Stomach (tissue), 9 donors: ENCODE measurements around the gene C2CD4C. TPM values are rescaled to one million over a fixed set of nuclear protein-coding genes. Genes with fewer than 3 reads are reported as not detected.
"Not testable (repeated sequence)": the region's sequence is repeated elsewhere in the genome, so short reads cannot be mapped to it uniquely, and the experiment has no call there.

Experiments
- DNase-seq, 2 donors: peaks; one replicate each; pipeline versions ENCODE4 v3.0.0 to v3.0.0-alpha.2; 2013 to 2019
- H3K27ac ChIP-seq, 5 donors: fragments of 200-600 bp in 4 of 5; sonication (generic) in 4 of 5; one replicate each; pipeline ENCODE4 v1.5.1; 2013 to 2019; ENCODE audit warnings: mild to moderate bottlenecking in 1 of 5, moderate library complexity in 1 of 5
- H3K27me3 ChIP-seq, 3 donors: fragments of 200-600 bp; sonication (generic); one replicate each; pipeline ENCODE4 v1.5.1; 2017 to 2019; ENCODE audit warnings: mixed run types in 1 of 3
- H3K36me3 ChIP-seq, 4 donors: fragments of 200-600 bp; sonication (generic); 1 replicate in 3 of 4; 2 replicates in 1 of 4; pipeline ENCODE4 v1.5.1; 2016 to 2019
- H3K4me1 ChIP-seq, 4 donors: fragments of 200-600 bp; sonication (generic); one replicate each; pipeline ENCODE4 v1.5.1; 2016 to 2019
- H3K4me3 ChIP-seq, 4 donors: fragments of 200-600 bp; sonication (generic) in 3 of 4; one replicate each; pipeline ENCODE4 v1.5.1; 2016 to 2019; ENCODE audit warnings: mild to moderate bottlenecking in 1 of 4
- H3K9me3 ChIP-seq, 4 donors: fragments of 200-600 bp; sonication (generic); one replicate each; pipeline ENCODE4 v1.5.1; 2016 to 2019
- EP300 ChIP-seq: sonication (generic); formaldehyde crosslinking; IDR thresholded peaks from one replicate; pipeline ENCODE4 v1.6.1; 2017; ENCODE audit warnings: antibody characterized with exemption
- POLR2A ChIP-seq, 4 donors: fragments of 450-650 bp; IDR thresholded peaks; one replicate each; pipeline ENCODE4 v1.6.1; 2016; ENCODE audit warnings: antibody characterized with exemption in 4 of 4, control low read depth in 2 of 4, mild to moderate bottlenecking in 1 of 4, moderate library complexity in 1 of 4
- POLR2AphosphoS5 ChIP-seq, 3 donors: sonication (generic); formaldehyde crosslinking; IDR thresholded peaks; one replicate each; pipeline ENCODE4 v1.6.1; 2016; ENCODE audit warnings: antibody characterized with exemption in 3 of 3
- WGBS, 5 donors: extraction: QIAGEN DNeasy Blood & Tissue Kit in 3 of 5; methylation state at CpG; one replicate each; pipeline versions ENCODE4 v1.1.5 to v1.1.7; 2013 to 2018; 5-methylcytosine and 5-hydroxymethylcytosine counted together
- intact Hi-C: fragments of 100-400 bp; cut with DNase I; formaldehyde crosslinking; loops from one replicate; pipeline ENCODE4 v1.15.1; 2023; ENCODE audit warnings: low total_unique reads
- polyA plus RNA-seq, 3 donors: library from polyadenylated mRNA; stranded (reverse); fragments of 200-250 nt; gene quantifications; one replicate each; pipeline ENCODE4 v1.2.3, GENCODE V29; 2013
- total RNA-seq, 5 donors: library from RNA; depleted of rRNA; stranded (reverse); fragments of >200 nt; gene quantifications; one replicate each; pipeline versions ENCODE4 v1.1.0 to v1.2.3, GENCODE V29; 2014 to 2016
- TF ChIP-seq, protein P1 (sequence below), 7 experiments: fragments of 450-650 bp in 4 of 7; fragments of 200-600 bp in 3 of 7; sonication (generic) in 3 of 7; IDR thresholded peaks; one replicate each; pipeline ENCODE4 v1.5.1; 2016 to 2019; ENCODE audit warnings: antibody characterized with exemption in 7 of 7, control low read depth in 2 of 7, mild to moderate bottlenecking in 1 of 7
- donor health status: healthy with polysubstance abuse.
- donor health status: Bipolar disorder and iron deficiency.
- donor health status: healthy.

Gene C2CD4C
- total and polyA plus RNA-seq, 8 donors: 0.31 to 9.3 (median 0.61) TPM; not detected in 3

DNA sequence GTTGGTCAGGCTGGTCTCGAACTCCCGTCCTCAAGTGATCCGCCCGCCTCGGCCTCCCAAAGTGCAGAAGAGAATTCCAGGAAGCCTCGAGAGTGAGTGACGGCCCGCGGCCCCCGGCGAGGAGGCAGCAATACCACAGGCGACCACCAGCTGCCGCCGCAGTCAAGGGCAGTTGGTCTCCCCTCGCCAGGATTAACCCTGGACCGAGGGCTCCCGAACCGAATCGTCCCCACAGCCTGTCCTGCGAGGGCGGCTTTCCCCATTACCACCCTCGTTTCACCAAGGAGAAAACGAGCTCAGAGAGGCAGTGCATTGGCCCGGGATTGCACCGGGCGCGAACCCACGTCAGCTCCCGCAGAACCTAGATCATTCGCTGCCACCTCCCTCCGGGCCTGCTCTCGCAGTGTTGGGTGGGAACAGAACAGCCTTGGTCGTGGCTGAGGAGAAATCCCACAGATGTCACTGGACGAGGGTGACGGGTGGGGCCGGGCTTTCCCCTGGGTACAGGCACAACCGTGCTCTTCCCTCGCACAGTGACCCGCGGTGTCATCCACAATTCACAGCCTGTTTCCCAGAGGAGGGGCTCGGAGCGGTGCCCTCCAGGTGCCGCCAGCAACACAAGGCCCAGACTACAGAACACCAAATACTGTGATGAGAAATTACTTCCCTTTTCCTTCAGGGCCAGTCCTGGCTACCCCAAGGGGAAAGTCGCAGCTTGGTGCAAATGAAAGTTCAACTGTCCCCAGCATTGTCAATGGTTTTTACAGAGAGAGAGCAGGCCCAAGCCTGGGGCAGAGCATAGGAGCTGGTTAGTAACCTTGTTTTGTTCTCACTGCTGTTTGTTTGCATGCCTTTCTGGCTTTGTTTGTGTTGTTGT is 24.8 kb downstream of the C2CD4C start:
- Histone ChIP-seq H3K27me3 (peaks cover 4 to 50% (median 17%) of the 10 kb centered on the region in 3 donors), H3K36me3 (no peaks in the 10 kb centered on the region), H3K9me3 (no peaks in the 10 kb centered on the region), H3K4me3 (no peak overlapping the region), H3K4me1 (peaks cover 0 to 5% (median 0%) of the 10 kb centered on the region in 4 donors), H3K27ac (no peak overlapping the region)
- TF ChIP-seq EP300 (no peak), POLR2AphosphoS5 (IDR thresholded peaks at IDR 0.05) (no peak), POLR2A (IDR thresholded peaks at IDR 0.05) (no peak)
- TF ChIP-seq, protein P1, sequence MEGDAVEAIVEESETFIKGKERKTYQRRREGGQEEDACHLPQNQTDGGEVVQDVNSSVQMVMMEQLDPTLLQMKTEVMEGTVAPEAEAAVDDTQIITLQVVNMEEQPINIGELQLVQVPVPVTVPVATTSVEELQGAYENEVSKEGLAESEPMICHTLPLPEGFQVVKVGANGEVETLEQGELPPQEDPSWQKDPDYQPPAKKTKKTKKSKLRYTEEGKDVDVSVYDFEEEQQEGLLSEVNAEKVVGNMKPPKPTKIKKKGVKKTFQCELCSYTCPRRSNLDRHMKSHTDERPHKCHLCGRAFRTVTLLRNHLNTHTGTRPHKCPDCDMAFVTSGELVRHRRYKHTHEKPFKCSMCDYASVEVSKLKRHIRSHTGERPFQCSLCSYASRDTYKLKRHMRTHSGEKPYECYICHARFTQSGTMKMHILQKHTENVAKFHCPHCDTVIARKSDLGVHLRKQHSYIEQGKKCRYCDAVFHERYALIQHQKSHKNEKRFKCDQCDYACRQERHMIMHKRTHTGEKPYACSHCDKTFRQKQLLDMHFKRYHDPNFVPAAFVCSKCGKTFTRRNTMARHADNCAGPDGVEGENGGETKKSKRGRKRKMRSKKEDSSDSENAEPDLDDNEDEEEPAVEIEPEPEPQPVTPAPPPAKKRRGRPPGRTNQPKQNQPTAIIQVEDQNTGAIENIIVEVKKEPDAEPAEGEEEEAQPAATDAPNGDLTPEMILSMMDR (IDR thresholded peaks at IDR 0.05): peak in 5 of 7 experiments; percentile 41 to 67 (median 54)
- 27 to 33% (median 32%) methylated on average over 27 to 44 of the region's 44 CpGs for WGBS, 5 donors
- intact Hi-C loops: no loop called here
- peak; percentile 40 to 72 for DNase-seq

DNA sequence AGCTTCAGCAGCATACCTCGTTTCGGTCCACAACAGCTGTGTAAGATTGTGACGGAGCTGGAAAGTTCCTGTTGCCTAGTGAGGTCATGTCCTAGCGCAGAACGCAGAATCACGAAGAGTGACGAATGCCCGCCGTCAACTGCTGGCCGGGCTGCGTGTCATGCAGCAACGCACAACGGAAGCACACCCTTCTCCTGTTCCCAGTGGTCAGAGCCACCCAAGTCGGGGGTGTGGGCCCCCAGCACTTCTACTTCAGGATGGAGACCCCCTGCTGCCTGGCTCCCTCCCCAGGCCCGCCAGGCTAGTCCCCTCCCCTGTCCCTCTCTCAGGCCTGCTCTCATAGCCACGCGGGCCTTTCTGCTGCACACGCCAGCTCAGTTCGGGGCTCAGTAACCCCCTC is 25.9 kb downstream of the C2CD4C start:
- H3K9me3 ChIP-seq: no peaks in the 10 kb centered on the region
- intact Hi-C loops: no loop called here
- H3K27ac ChIP-seq: no peak overlapping the region
- no peak for DNase-seq
- no peak overlapping the region for H3K4me3 ChIP-seq
- peaks cover 0 to 5% (median 0%) of the 10 kb centered on the region in 4 donors for H3K4me1 ChIP-seq
- H3K36me3 ChIP-seq: no peaks in the 10 kb centered on the region
- 65 to 88% (median 80%) methylated on average over 12 to 19 of the region's 19 CpGs for WGBS, 5 donors
- TF ChIP-seq, protein P1 (IDR thresholded peaks at IDR 0.05): no peak
- TF ChIP-seq POLR2A (IDR thresholded peaks at IDR 0.05) (no peak), EP300 (no peak), POLR2AphosphoS5 (IDR thresholded peaks at IDR 0.05) (no peak)
- peaks cover 4 to 50% (median 17%) of the 10 kb centered on the region in 3 donors for H3K27me3 ChIP-seq

DNA sequence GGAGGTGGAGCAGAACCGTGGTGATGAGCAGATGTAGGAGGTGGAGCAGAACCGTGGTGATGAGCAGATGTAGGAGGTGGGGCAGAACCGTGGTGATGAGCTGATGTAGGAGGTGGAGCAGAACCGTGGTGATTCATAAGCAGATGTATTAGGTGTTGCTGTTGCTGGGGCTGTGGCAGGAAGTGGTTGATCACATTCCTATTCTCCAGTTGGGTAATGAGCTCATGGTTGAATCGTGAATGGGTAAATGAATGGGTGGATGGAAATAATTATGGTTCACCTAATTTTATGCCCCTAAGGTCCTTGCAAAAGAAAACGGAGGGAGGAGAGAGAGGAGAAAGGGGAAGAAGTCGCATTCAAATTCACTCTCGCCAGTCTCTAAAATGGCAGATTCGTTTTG is 26.4 kb downstream of the C2CD4C start:
- H3K27me3 ChIP-seq: peaks cover 4 to 52% (median 17%) of the 10 kb centered on the region in 3 donors
- DNase-seq, H3K4me3 ChIP-seq, H3K9me3 ChIP-seq, H3K27ac ChIP-seq, intact Hi-C loops, H3K36me3 ChIP-seq, H3K4me1 ChIP-seq: not testable (repeated sequence)
- WGBS, 5 donors: 59 to 69% (median 65%) methylated on average over 7 to 9 of the region's 9 CpGs

DNA sequence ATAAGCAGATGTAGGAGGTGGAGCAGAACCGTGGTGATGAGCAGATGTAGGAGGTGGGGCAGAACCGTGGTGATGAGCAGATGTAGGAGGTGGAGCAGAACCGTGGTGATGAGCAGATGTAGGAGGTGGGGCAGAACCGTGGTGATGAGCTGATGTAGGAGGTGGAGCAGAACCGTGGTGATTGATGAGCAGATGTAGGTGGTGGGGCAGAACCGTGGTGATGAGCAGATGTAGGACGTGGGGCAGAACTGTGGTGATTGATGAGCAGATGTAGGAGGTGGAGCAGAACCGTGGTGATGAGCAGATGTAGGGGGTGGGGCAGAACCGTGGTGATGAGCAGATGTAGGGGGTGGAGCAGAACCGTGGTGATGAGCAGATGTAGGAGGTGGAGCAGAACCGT is 27.0 kb downstream of the C2CD4C start:
- not testable (repeated sequence) for DNase-seq

DNA sequence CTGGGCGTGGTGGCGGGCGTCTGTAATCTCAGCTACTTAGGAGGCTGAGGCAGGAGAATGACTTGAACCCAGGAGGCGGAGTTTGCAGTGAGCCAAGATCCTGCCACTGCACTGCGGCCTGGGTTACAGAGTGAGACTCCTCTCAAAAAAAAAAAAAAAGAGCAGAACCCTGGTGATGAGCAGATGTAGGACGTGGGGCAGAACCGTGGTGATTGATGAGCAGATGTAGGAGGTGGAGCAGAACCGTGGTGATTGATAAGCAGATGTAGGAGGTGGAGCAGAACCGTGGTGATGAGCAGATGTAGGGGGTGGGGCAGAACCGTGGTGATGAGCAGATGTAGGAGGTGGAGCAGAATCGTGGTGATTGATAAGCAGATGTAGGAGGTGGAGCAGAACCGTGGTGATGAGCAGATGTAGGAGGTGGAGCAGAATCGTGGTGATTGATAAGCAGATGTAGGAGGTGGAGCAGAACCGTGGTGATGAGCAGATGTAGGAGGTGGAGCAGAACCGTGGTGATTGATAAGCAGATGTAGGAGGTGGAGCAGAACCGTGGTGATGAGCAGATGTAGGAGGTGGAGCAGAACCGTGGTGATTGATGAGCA is 28.2 kb downstream of the C2CD4C start:
- peaks cover 4 to 53% (median 17%) of the 10 kb centered on the region in 3 donors for H3K27me3 ChIP-seq
- H3K27ac ChIP-seq, intact Hi-C loops, DNase-seq, H3K9me3 ChIP-seq, H3K4me3 ChIP-seq, H3K4me1 ChIP-seq, H3K36me3 ChIP-seq: not testable (repeated sequence)
- WGBS, 5 donors: 63 to 75% (median 71%) methylated on average over 11 to 17 of the region's 17 CpGs

More for the DNA sequence above, 27.0 kb downstream of the C2CD4C start:
- H3K27ac ChIP-seq, H3K4me1 ChIP-seq, H3K4me3 ChIP-seq, H3K9me3 ChIP-seq, H3K36me3 ChIP-seq, intact Hi-C loops: not testable (repeated sequence)
- peaks cover 4 to 49% (median 17%) of the 10 kb centered on the region in 3 donors for H3K27me3 ChIP-seq
- WGBS, 5 donors: 60 to 69% (median 66%) methylated on average over 11 of the region's 11 CpGs
